ENCODE data around the gene TMOD4. TPM values are rescaled to one million over a fixed set of nuclear protein-coding genes. Genes with fewer than 3 reads are reported as not detected.

Gene TMOD4
- polyA plus RNA-seq, 4 donors, result 0.73 to 0.96 (median 0.88) TPM

Other genes starting within 250 kb of the TMOD4 start
- gene SETDB1, start 249.6 kb downstream of the TMOD4 start, polyA plus RNA-seq (ENCODE audit: insufficient read length in 4 of 4), result 10 to 100 TPM; 68.1 to 77.5 (median 70.1) TPM
- 100 to 1,000 TPM; 293 to 325 (median 308) TPM for gene CERS2, start 201.1 kb downstream of the TMOD4 start, polyA plus RNA-seq (ENCODE audit: insufficient read length in 4 of 4)
- 10 to 100 TPM; 12.6 to 20.2 (median 14.8) TPM for gene ANXA9, start 193.7 kb downstream of the TMOD4 start, polyA plus RNA-seq (ENCODE audit: insufficient read length in 4 of 4)
- 10 to 100 TPM; 38.7 to 47.0 (median 39.3) TPM for gene MINDY1, start 169.1 kb downstream of the TMOD4 start, polyA plus RNA-seq (ENCODE audit: insufficient read length in 4 of 4)
- 10 to 100 TPM; 43.6 to 50.4 (median 48.6) TPM for gene PRUNE1, start 167.5 kb downstream of the TMOD4 start, polyA plus RNA-seq (ENCODE audit: insufficient read length in 4 of 4)
- 1 to 10 TPM; 1.3 to 4.9 (median 2.0) TPM for gene BNIPL, start 139.4 kb downstream of the TMOD4 start, polyA plus RNA-seq (ENCODE audit: insufficient read length in 4 of 4)
- 10 to 100 TPM; 11.9 to 13.7 (median 13.2) TPM for gene C1orf56, start 128.2 kb downstream of the TMOD4 start, polyA plus RNA-seq (ENCODE audit: insufficient read length in 4 of 4)
- 10 to 100 TPM; 66.2 to 86.6 (median 71.3) TPM for gene CDC42SE1, start 116.4 kb downstream of the TMOD4 start, polyA plus RNA-seq (ENCODE audit: insufficient read length in 4 of 4)
- 10 to 100 TPM; 23.8 to 27.2 (median 26.0) TPM for gene MLLT11, start 115.6 kb downstream of the TMOD4 start, polyA plus RNA-seq (ENCODE audit: insufficient read length in 4 of 4)
- 10 to 100 TPM in 3 of 4 donors, 1 to 10 TPM in 1; 9.1 to 12.0 (median 10.8) TPM for gene GABPB2, start 105.2 kb downstream of the TMOD4 start, polyA plus RNA-seq (ENCODE audit: insufficient read length in 4 of 4)
- gene SEMA6C, start 29.4 kb downstream of the TMOD4 start, polyA plus RNA-seq (ENCODE audit: insufficient read length in 4 of 4), result 10 to 100 TPM; 24.1 to 28.9 (median 24.9) TPM
- 1 to 10 TPM; 1.2 to 1.7 (median 1.4) TPM for gene TNFAIP8L2, start 19.3 kb downstream of the TMOD4 start, polyA plus RNA-seq (ENCODE audit: insufficient read length in 4 of 4)
- 10 to 100 TPM; 16.9 to 19.1 (median 17.2) TPM for gene LYSMD1, start 10.1 kb downstream of the TMOD4 start, polyA plus RNA-seq (ENCODE audit: insufficient read length in 4 of 4)
- gene SCNM1, start 9.8 kb downstream of the TMOD4 start, polyA plus RNA-seq (ENCODE audit: insufficient read length in 4 of 4), result 10 to 100 TPM; 37.5 to 41.7 (median 38.9) TPM
- 10 to 100 TPM; 63.7 to 74.7 (median 69.3) TPM for gene VPS72, start 14.2 kb upstream of the TMOD4 start, polyA plus RNA-seq (ENCODE audit: insufficient read length in 4 of 4)
- gene PIP5K1A, start 22.6 kb upstream of the TMOD4 start, polyA plus RNA-seq (ENCODE audit: insufficient read length in 4 of 4), result 10 to 100 TPM; 59.2 to 69.7 (median 63.1) TPM
- 100 to 1,000 TPM; 135 to 165 (median 140) TPM for gene PSMD4, start 78.8 kb upstream of the TMOD4 start, polyA plus RNA-seq (ENCODE audit: insufficient read length in 4 of 4)
- 10 to 100 TPM; 23.1 to 26.3 (median 24.0) TPM for gene ZNF687, start 106.3 kb upstream of the TMOD4 start, polyA plus RNA-seq (ENCODE audit: insufficient read length in 4 of 4)
- gene PI4KB, start 151.4 kb upstream of the TMOD4 start, polyA plus RNA-seq (ENCODE audit: insufficient read length in 4 of 4), result 10 to 100 TPM; 59.3 to 63.3 (median 61.4) TPM
- 10 to 100 TPM; 43.4 to 46.8 (median 45.3) TPM for gene RFX5, start 171.3 kb upstream of the TMOD4 start, polyA plus RNA-seq (ENCODE audit: insufficient read length in 4 of 4)
- gene SELENBP1, start 196.7 kb upstream of the TMOD4 start, polyA plus RNA-seq (ENCODE audit: insufficient read length in 4 of 4), result 10 to 100 TPM; 45.4 to 53.6 (median 53.4) TPM
- gene PSMB4, start 223.6 kb upstream of the TMOD4 start, polyA plus RNA-seq (ENCODE audit: insufficient read length in 4 of 4), result 100 to 1,000 TPM; 238 to 300 (median 254) TPM